ENCODE data around the gene CD52. TPM values are rescaled to one million over a fixed set of nuclear protein-coding genes. Genes with fewer than 3 reads are reported as not detected.

CD52 gene
- total RNA-seq, 1 experiment from 2014 or later: not detected

DNA sequence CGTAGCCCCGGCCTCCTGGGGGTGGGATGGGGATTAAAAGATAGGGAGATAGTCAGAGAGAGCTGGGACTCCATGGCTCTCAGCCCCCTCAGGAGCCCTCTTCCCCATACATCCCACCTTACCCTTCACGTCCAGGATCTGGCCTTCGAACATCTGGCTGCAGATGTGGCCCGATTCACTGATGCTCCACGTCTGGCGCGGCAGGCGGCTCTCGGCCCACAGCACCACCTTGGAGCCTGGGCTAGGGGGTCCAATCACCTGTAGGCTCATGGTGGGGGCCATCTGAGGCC is 4.2 kb downstream of the CD52 start:
- Histone ChIP-seq H3K4me3 (ENCODE audit: low read depth, low read length, poor library complexity, severe bottlenecking) (no peak overlapping the region), H3K27ac (ENCODE audit: low read depth, low read length, poor library complexity, severe bottlenecking) (no peak overlapping the region), H3K9me3 (ENCODE audit: low read depth, low read length, poor library complexity, severe bottlenecking) (no peaks in the 10 kb centered on the region), H3K36me3 (ENCODE audit: insufficient read depth, low read length, poor library complexity, severe bottlenecking) (no peaks in the 10 kb centered on the region), H3K27me3 (replicated peaks; ENCODE audit: insufficient read depth, low read depth, low read length, poor library complexity) (no peaks in the 10 kb centered on the region), H3K4me1 (ENCODE audit: insufficient read depth, low read length, poor library complexity, severe bottlenecking) (no peaks in the 10 kb centered on the region)
- BruUV-seq (replicated peaks): no TSS peak
- no peak for DNase-seq (ENCODE audit: low spot score)
- intact Hi-C loops (cut with micrococcal nuclease; ENCODE audit: unreplicated experiment): loop anchor here (5.0 kb wide), 1 partner anchor 155 kb away; the partner anchor contains the start of genes C1orf232 and ZNF593
- ChIA-PET CTCF (interaction anchor here (0.5 to 1.6 kb wide), 6 partner anchors 43 to 230 kb away, joined by 3 to 5 read pairs (median 4); partner anchors contain the start of genes CATSPER4, SH3BGRL3 and ZNF593), POLR2A (ENCODE audit: low non-redundant PET) (no interaction called here)
- no peak for TF ChIP-seq CTCF (conservative IDR thresholded peaks at IDR 0.05; ENCODE audit: low read depth, low read length)
- TF ChIP-seq EZH2 (IDR thresholded peaks at IDR 0.05; ENCODE audit: borderline replicate concordance, low read depth, low read length, poor library complexity, severe bottlenecking): no peak

- DNase-seq (ENCODE audit: low spot score): no peak
- Histone ChIP-seq H3K4me3 (ENCODE audit: low read depth, low read length, poor library complexity, severe bottlenecking) (no peak overlapping the region), H3K9me3 (ENCODE audit: low read depth, low read length, poor library complexity, severe bottlenecking) (no peaks in the 10 kb centered on the region), H3K36me3 (ENCODE audit: insufficient read depth, low read length, poor library complexity, severe bottlenecking) (no peaks in the 10 kb centered on the region), H3K27ac (ENCODE audit: low read depth, low read length, poor library complexity, severe bottlenecking) (no peak overlapping the region), H3K4me1 (ENCODE audit: insufficient read depth, low read length, poor library complexity, severe bottlenecking) (no peaks in the 10 kb centered on the region), H3K27me3 (replicated peaks; ENCODE audit: insufficient read depth, low read depth, low read length, poor library complexity) (no peaks in the 10 kb centered on the region)
- TF ChIP-seq CTCF (conservative IDR thresholded peaks at IDR 0.05; ENCODE audit: low read depth, low read length) (no peak), EZH2 (IDR thresholded peaks at IDR 0.05; ENCODE audit: borderline replicate concordance, low read depth, low read length, poor library complexity, severe bottlenecking) (no peak)
- POLR2A ChIA-PET (ENCODE audit: low non-redundant PET): no interaction called here
- no TSS peak for BruUV-seq (replicated peaks)
- CTCF ChIA-PET: no interaction called here
- intact Hi-C loops (cut with micrococcal nuclease; ENCODE audit: unreplicated experiment): loop anchor here (5.0 kb wide), 1 partner anchor 156 kb away; the partner anchor contains the start of genes C1orf232 and ZNF593
Observed at GRCh38 chr1:26323382-26323781, 5.6 kb downstream of the CD52 start.

GRCh38 chr1:26324550-26324949 is 6.8 kb downstream of the CD52 start:
- Histone ChIP-seq H3K9me3 (ENCODE audit: low read depth, low read length, poor library complexity, severe bottlenecking) (no peaks in the 10 kb centered on the region), H3K36me3 (ENCODE audit: insufficient read depth, low read length, poor library complexity, severe bottlenecking) (no peaks in the 10 kb centered on the region), H3K27ac (ENCODE audit: low read depth, low read length, poor library complexity, severe bottlenecking) (no peak overlapping the region), H3K27me3 (replicated peaks; ENCODE audit: insufficient read depth, low read depth, low read length, poor library complexity) (no peaks in the 10 kb centered on the region), H3K4me1 (ENCODE audit: insufficient read depth, low read length, poor library complexity, severe bottlenecking) (no peaks in the 10 kb centered on the region), H3K4me3 (ENCODE audit: low read depth, low read length, poor library complexity, severe bottlenecking) (no peak overlapping the region)
- no TSS peak for BruUV-seq (replicated peaks)
- CTCF ChIA-PET: no interaction called here
- no peak for DNase-seq (ENCODE audit: low spot score)
- POLR2A ChIA-PET (ENCODE audit: low non-redundant PET): no interaction called here
- TF ChIP-seq CTCF (conservative IDR thresholded peaks at IDR 0.05; ENCODE audit: low read depth, low read length) (no peak), EZH2 (IDR thresholded peaks at IDR 0.05; ENCODE audit: borderline replicate concordance, low read depth, low read length, poor library complexity, severe bottlenecking) (no peak)
- intact Hi-C loops (cut with micrococcal nuclease; ENCODE audit: unreplicated experiment): loop anchor here (5.0 kb wide), 1 partner anchor 157 kb away; the partner anchor contains the start of genes C1orf232 and ZNF593

Measured in A673 (cell line).